Activated CD8-positive, alpha-beta memory T cell treated with anti-CD3 and anti-CD28 coated beads for 1 hour (primary cell): ENCODE results near the gene LRMDA.

Experiments
- DNase-seq, 2 donors: peaks; one replicate each; pipeline ENCODE4 v3.0.0-alpha.2; 2020; ENCODE audit warnings: low read depth in 1 of 2; ENCODE audit errors: extremely low read depth in 1 of 2

The LRMDA gene

GRCh38 chr10:75693489-75693888, 262.1 kb downstream of the LRMDA start:
- DNase-seq: no peak

- DNase-seq: no peak
Measured at GRCh38 chr10:75694269-75694668, 262.8 kb downstream of the LRMDA start.

GRCh38 chr10:75694790-75695189, 263.4 kb downstream of the LRMDA start:
- no peak for DNase-seq

- DNase-seq: no peak
Measured at GRCh38 chr10:75695994-75696393, 264.6 kb downstream of the LRMDA start.

GRCh38 chr10:75696536-75696935, 265.1 kb downstream of the LRMDA start:
- no peak for DNase-seq

GRCh38 chr10:75703191-75703854, 271.9 kb downstream of the LRMDA start:
- no peak for DNase-seq

- DNase-seq: no peak
Measured at GRCh38 chr10:75705426-75705825, 274.0 kb downstream of the LRMDA start.

- DNase-seq: no peak
Measured at GRCh38 chr10:75707080-75707840, 275.8 kb downstream of the LRMDA start.

GRCh38 chr10:75708060-75708459, 276.6 kb downstream of the LRMDA start:
- DNase-seq: no peak

- DNase-seq: no peak
Measured at GRCh38 chr10:75709245-75709644, 277.8 kb downstream of the LRMDA start.

- DNase-seq: no peak
Measured at GRCh38 chr10:75709811-75710210, 278.4 kb downstream of the LRMDA start.

GRCh38 chr10:75712242-75712880, 280.9 kb downstream of the LRMDA start:
- no peak for DNase-seq

- no peak for DNase-seq
Measured at GRCh38 chr10:75716506-75716905, 285.1 kb downstream of the LRMDA start.

- DNase-seq: no peak
Measured at GRCh38 chr10:75717126-75717916, 285.9 kb downstream of the LRMDA start.

GRCh38 chr10:75718991-75719390, 287.6 kb downstream of the LRMDA start:
- no peak for DNase-seq

GRCh38 chr10:75720157-75720556, 288.7 kb downstream of the LRMDA start:
- DNase-seq: no peak

- DNase-seq: no peak
Measured at GRCh38 chr10:75722020-75722419, 290.6 kb downstream of the LRMDA start.

- no peak for DNase-seq
Measured at GRCh38 chr10:75722609-75723008, 291.2 kb downstream of the LRMDA start.

GRCh38 chr10:75723319-75723980, 292.0 kb downstream of the LRMDA start:
- DNase-seq: no peak

GRCh38 chr10:75724047-75724446, 292.6 kb downstream of the LRMDA start:
- DNase-seq: no peak
